ENCODE results near the gene NRIP3.
A peak's percentile ranks its signal among the peaks of the same experiment; 100 is the strongest.
"Not testable (repeated sequence)": the region's sequence is repeated elsewhere in the genome, so short reads cannot be mapped to it uniquely, and the experiment has no call there.

NRIP3 gene

GRCh38 chr11:8985462-8985861 is 18.3 kb downstream of the NRIP3 start:
- in situ Hi-C loops (cut with HindIII; ENCODE audit: low pct_unique_long_range_greater_than_20kb, low sequenced_read_pairs): no loop called here
- no peak for TF ChIP-seq JUND (IDR thresholded peaks at IDR 0.05; ENCODE audit: low read depth)
- DNase-seq (ENCODE audit: low read depth in 1 of 2, low spot score in 1 of 2): no peak

GRCh38 chr11:8983552-8983951 is 20.2 kb downstream of the NRIP3 start:
- no peak for DNase-seq (ENCODE audit: low read depth in 1 of 2, low spot score in 1 of 2)
- in situ Hi-C loops (cut with HindIII; ENCODE audit: low pct_unique_long_range_greater_than_20kb, low sequenced_read_pairs): no loop called here
- TF ChIP-seq JUND (IDR thresholded peaks at IDR 0.05; ENCODE audit: low read depth): no peak

DNA sequence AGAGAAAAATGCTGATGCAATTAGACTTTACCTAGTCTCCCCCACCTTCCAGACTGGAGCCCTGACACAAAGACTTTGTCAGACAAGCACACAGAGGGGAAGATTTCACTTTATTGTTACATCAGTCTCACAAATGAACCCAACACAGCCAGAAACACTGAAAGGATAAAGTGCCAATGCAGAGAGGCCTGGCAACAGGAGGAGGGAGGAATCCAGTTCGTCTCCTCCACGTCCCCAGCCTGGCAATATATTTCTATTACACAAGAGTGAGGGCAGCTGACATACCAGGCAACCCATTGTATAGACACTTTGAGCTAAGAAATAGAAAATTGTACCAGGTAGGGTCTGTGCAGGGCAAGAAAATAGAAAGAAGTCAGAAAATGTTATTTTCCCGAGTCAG is 23.3 kb downstream of the NRIP3 start:
- no peak for TF ChIP-seq JUND (IDR thresholded peaks at IDR 0.05; ENCODE audit: low read depth)
- no peak for DNase-seq (ENCODE audit: low read depth in 1 of 2, low spot score in 1 of 2)
- in situ Hi-C loops (cut with HindIII; ENCODE audit: low pct_unique_long_range_greater_than_20kb, low sequenced_read_pairs): no loop called here

- in situ Hi-C loops (cut with HindIII; ENCODE audit: low pct_unique_long_range_greater_than_20kb, low sequenced_read_pairs); DNase-seq (ENCODE audit: low read depth in 1 of 2, low spot score in 1 of 2): not testable (repeated sequence)
Measured at GRCh38 chr11:8979365-8979764, 24.4 kb downstream of the NRIP3 start.

GRCh38 chr11:8973121-8973520 is 30.7 kb downstream of the NRIP3 start:
- no peak for TF ChIP-seq JUND (IDR thresholded peaks at IDR 0.05; ENCODE audit: low read depth)
- in situ Hi-C loops (cut with HindIII; ENCODE audit: low pct_unique_long_range_greater_than_20kb, low sequenced_read_pairs): no loop called here
- DNase-seq (ENCODE audit: low read depth in 1 of 2, low spot score in 1 of 2): no peak

DNA sequence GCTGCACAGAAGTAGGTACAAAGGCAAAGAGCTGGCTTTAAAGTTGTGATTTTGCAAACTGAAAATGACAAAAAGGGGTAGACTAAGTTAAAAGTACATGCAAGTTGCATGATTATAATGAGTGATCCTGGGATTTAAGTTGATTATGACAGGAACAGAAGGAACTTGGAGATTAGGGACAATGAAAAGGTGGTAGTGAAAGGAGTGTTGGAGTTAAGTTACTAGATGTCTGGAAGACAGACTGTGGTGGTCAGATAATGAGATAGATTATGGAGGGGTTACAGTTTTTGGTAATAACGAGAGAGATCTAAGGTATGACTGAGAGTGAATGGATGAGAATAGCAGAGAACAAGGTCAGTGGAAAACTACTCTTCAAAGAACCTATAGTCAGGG is 31.9 kb downstream of the NRIP3 start:
- TF ChIP-seq JUND (IDR thresholded peaks at IDR 0.05; ENCODE audit: low read depth): no peak
- DNase-seq (ENCODE audit: low read depth in 1 of 2, low spot score in 1 of 2): no peak
- in situ Hi-C loops (cut with HindIII; ENCODE audit: low pct_unique_long_range_greater_than_20kb, low sequenced_read_pairs): no loop called here

GRCh38 chr11:8971196-8971923 is 32.4 kb downstream of the NRIP3 start:
- in situ Hi-C loops (cut with HindIII; ENCODE audit: low pct_unique_long_range_greater_than_20kb, low sequenced_read_pairs): no loop called here
- DNase-seq (ENCODE audit: low read depth in 1 of 2, low spot score in 1 of 2): no peak
- no peak for TF ChIP-seq JUND (IDR thresholded peaks at IDR 0.05; ENCODE audit: low read depth)

DNA sequence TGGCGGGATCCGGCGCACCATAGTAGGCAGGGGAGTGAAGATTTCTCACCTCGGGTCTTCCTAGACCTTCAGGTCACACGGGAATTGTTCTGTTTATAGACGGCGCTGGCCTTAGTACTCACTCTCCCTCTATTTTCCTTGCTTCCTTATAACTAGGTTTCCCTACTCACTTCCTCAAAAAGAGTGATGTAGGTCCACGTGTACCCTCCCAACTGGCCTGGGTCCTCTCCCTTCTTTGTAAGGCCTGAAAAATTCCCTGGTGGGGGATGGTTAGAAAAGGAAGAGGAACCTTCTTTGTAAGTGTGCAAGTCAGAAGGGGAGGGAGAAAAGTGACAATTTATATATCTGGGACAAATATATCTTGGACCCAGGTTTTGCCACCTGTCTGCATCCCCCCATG is 36.6 kb downstream of the NRIP3 start:
- TF ChIP-seq JUND (IDR thresholded peaks at IDR 0.05; ENCODE audit: low read depth): no peak
- in situ Hi-C loops (cut with HindIII; ENCODE audit: low pct_unique_long_range_greater_than_20kb, low sequenced_read_pairs): no loop called here
- DNase-seq (ENCODE audit: low read depth in 1 of 2, low spot score in 1 of 2): no peak

DNA sequence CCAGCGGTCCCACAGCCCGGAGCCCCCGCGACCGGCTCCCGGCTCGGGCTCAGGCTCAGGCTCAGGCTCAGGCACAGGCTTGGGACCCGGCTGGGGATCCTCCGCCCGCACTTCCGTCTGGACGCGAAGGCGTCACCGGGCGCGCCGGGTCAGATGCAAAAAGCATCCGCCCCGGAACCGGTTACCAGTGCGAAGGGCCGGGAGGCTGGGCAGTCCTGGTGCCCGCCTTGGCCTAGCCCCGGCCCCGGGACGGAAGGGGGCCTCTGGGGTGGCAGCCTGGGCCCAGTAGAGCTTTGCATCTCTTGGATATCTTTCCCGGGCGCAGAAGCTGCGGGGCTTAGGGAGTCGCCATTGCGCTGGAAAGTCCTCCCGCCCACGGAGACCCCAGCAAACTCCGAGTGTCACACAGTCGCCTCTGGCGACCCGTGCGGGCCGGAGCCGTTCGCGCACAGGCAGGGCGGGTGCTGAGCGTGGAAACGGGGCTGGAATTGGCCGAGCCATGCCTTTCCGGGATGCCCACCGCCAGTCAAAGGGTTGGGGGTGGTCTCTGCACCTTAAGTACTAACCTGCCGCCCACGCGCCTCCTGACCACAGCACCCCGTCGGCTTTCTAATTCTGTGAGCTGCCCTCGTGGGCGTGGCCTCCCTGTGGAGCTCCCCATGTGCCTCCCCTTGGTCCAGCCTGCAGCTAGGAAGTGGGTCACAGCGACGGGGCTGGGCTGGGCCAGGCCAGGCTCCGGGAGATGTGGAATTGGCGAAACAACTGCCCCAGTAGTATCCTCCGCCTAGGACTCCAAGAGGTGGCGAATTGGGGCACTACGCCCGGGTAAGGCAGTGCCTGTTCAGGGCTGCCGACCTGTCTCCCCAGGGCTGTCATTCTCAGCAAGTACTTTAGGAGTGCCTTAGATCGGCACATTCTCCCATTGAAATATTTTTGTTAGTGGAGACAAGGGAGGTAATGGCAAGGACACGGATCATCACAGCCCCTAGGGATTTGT is 39.2 kb downstream of the NRIP3 start, which contains the start of gene TMEM9B:
TSS of gene TMEM9B (minus strand) at position 119 of the 997 bp plus-strand sequence. CDS start 129 bp downstream, outside the sequence.
- in situ Hi-C loops (cut with HindIII; ENCODE audit: low pct_unique_long_range_greater_than_20kb, low sequenced_read_pairs): no loop called here
- no peak for TF ChIP-seq JUND (IDR thresholded peaks at IDR 0.05; ENCODE audit: low read depth)
- peak; percentile 64 to 88 for DNase-seq (ENCODE audit: low read depth in 1 of 2, low spot score in 1 of 2)

- no peak for TF ChIP-seq JUND (IDR thresholded peaks at IDR 0.05; ENCODE audit: low read depth)
- in situ Hi-C loops (cut with HindIII; ENCODE audit: low pct_unique_long_range_greater_than_20kb, low sequenced_read_pairs): no loop called here
- peak; percentile 67 to 82 for DNase-seq (ENCODE audit: low read depth in 1 of 2, low spot score in 1 of 2)
Measured at GRCh38 chr11:8963569-8964323, 40.1 kb downstream of the NRIP3 start.

- in situ Hi-C loops (cut with HindIII; ENCODE audit: low pct_unique_long_range_greater_than_20kb, low sequenced_read_pairs): no loop called here
- no peak for TF ChIP-seq JUND (IDR thresholded peaks at IDR 0.05; ENCODE audit: low read depth)
- no peak for DNase-seq (ENCODE audit: low read depth in 1 of 2, low spot score in 1 of 2)
Measured at GRCh38 chr11:8962841-8963240, 41.0 kb downstream of the NRIP3 start.

DNA sequence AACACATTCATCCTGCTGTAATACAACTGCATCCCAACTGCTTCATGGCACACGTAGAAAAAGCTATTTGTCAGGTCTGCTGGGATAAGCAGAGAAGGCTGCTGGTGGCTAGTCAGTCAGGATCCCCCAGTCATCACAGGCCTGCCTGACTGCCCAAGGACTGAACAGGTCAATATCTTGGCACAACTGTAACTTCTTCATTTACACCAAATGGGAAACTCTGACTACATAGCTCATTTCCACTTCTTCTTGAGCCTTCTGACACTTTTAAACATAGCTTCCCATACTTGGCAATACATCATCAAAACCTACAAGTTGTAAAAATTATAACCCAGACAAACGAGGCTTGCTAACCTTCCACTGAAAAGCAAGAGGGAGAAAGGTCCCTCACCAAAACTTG is 42.4 kb downstream of the NRIP3 start:
- DNase-seq (ENCODE audit: low read depth in 1 of 2, low spot score in 1 of 2): no peak
- no peak for TF ChIP-seq JUND (IDR thresholded peaks at IDR 0.05; ENCODE audit: low read depth)
- in situ Hi-C loops (cut with HindIII; ENCODE audit: low pct_unique_long_range_greater_than_20kb, low sequenced_read_pairs): no loop called here
